K562 (cell line): ENCODE results near the gene PDE11A. TPM values are rescaled to one million over a fixed set of nuclear protein-coding genes. Genes with fewer than 3 reads are reported as not detected.

Experiments
- ATAC-seq: fragments of 200-7000 bp; cut with Tn5 transposase; 3 replicates; pipeline ENCODE4 v1.9.1; 2020; ENCODE audit warnings: moderate library complexity
- BruUV-seq: library from RNA; stranded (reverse); fragments of 400-500 nt; replicated peaks from 2 replicates; lab custom pipeline; 2021; lab: Mats Ljungman, UMichigan
- CTCF ChIA-PET: fragments of 300-600 bp; formaldehyde crosslinking; extraction: SDS; loops from one replicate; lab custom pipeline; 2021; ENCODE audit warnings: low intra/inter-chr PET ratio; lab: Yijun Ruan, JAX
- POLR2A ChIA-PET: fragments of 300-600, 350-650 bp; sonication (Branson Sonifier 250); formaldehyde crosslinking; extraction: SDS; loops from one replicate; lab custom pipeline; 2021; ENCODE audit warnings: antibody characterized with exemption, inconsistent platforms; lab: Yijun Ruan, JAX
- DNase-seq, 4 experiments: peaks; one replicate each; pipeline versions ENCODE4 v3.0.0 to v3.0.0-alpha.2; 2011 to 2018; ENCODE audit warnings: low spot score in 3 of 4, mixed read lengths in 3 of 4; ENCODE audit errors: extremely low read depth in 1 of 4
- FAIRE-seq: peaks from 2 replicates; lab custom pipeline; 2011; peaks lifted over from hg19 to GRCh38; lab: Jason Lieb, UNC
- H2AFZ ChIP-seq: 2 replicates; pipeline ENCODE4 v1.6.0; 2011; ENCODE audit warnings: low read depth, low read length, control low read depth, inconsistent platforms
- H3K27ac ChIP-seq: fragments of 200-600 bp; 3 replicates; pipeline ENCODE4 v1.8.0; 2011; ENCODE audit warnings: low read depth, mild to moderate bottlenecking, control low read depth, inconsistent platforms, low read length, moderate library complexity, mixed read lengths; ENCODE audit errors: extremely low read depth
- H3K27me3 ChIP-seq, 2 experiments: fragments of 300-600 bp in 1 of 2; 2 replicates in 1 of 2; 3 replicates in 1 of 2; pipeline versions ENCODE4 v1.6.0 to v1.8.0; 2011; ENCODE audit warnings: inconsistent platforms in 2 of 2, low read length in 2 of 2, mild to moderate bottlenecking in 1 of 2, mixed read lengths in 1 of 2, moderate library complexity in 1 of 2; ENCODE audit not compliant: control insufficient read depth in 2 of 2, insufficient read depth in 2 of 2
- H3K36me3 ChIP-seq: fragments of 300-600 bp; 3 replicates; pipeline ENCODE4 v1.8.0; 2011; ENCODE audit warnings: mild to moderate bottlenecking, low read length, inconsistent platforms; ENCODE audit not compliant: control insufficient read depth, insufficient read depth
- H3K4me1 ChIP-seq, 2 experiments: fragments of 200-600 bp in 1 of 2; replicated peaks in 1 of 2; 2 replicates in 1 of 2; 3 replicates in 1 of 2; pipeline versions ENCODE4 v1.5.1 to v1.8.0; 2011; ENCODE audit warnings: inconsistent platforms in 2 of 2, low read length in 2 of 2, mild to moderate bottlenecking in 1 of 2, mixed read lengths in 1 of 2, moderate library complexity in 1 of 2; ENCODE audit not compliant: control insufficient read depth in 2 of 2, insufficient read depth in 2 of 2
- H3K4me2 ChIP-seq: 2 replicates; pipeline ENCODE4 v1.6.1; 2011; ENCODE audit warnings: low read length, control low read depth, inconsistent platforms, mixed read lengths; ENCODE audit not compliant: insufficient read depth
- H3K4me3 ChIP-seq: fragments of 200-600 bp; sonication (generic), shearing (Covaris generic); 2 replicates; pipeline ENCODE4 v1.5.1; 2016; ENCODE audit warnings: control low read depth, inconsistent platforms
- H3K79me2 ChIP-seq: fragments of 200-600 bp; 3 replicates; pipeline ENCODE4 v1.8.0; 2011; ENCODE audit warnings: low read length, inconsistent platforms; ENCODE audit not compliant: control insufficient read depth, insufficient read depth
- H3K9ac ChIP-seq, 2 experiments: 2 replicates each; pipeline versions ENCODE4 v1.6.0 to v1.6.1; 2011; ENCODE audit warnings: low read depth in 2 of 2, low read length in 2 of 2, control low read depth in 1 of 2, inconsistent platforms in 1 of 2, mild to moderate bottlenecking in 1 of 2, mixed read lengths in 1 of 2; ENCODE audit not compliant: insufficient read depth in 1 of 2
- H3K9me1 ChIP-seq: one replicate; pipeline ENCODE4 v1.6.0; 2011; ENCODE audit warnings: inconsistent platforms, mild to moderate bottlenecking, low read length, moderate library complexity; ENCODE audit not compliant: control insufficient read depth, insufficient read depth
- H3K9me3 ChIP-seq: replicated peaks from 2 replicates; pipeline ENCODE4 v1.5.1; 2011; ENCODE audit warnings: low read depth, low read length, inconsistent platforms; ENCODE audit not compliant: control insufficient read depth, insufficient read depth
- H4K20me1 ChIP-seq: replicated peaks from 2 replicates; pipeline ENCODE4 v1.6.1; 2011; ENCODE audit warnings: low read length, inconsistent platforms, mixed read lengths; ENCODE audit not compliant: control insufficient read depth, insufficient read depth
- KLF13 ChIP-seq: fragments of 450-650 bp; IDR thresholded peaks from 2 replicates; pipeline ENCODE4 v1.6.1; 2016; ENCODE audit warnings: missing genetic modification characterization, low read depth, mild to moderate bottlenecking, missing compliant biosample characterization, moderate library complexity, borderline replicate concordance
- NUFIP1 ChIP-seq: fragments of 450-650 bp; IDR thresholded peaks from 2 replicates; pipeline ENCODE4 v1.6.1; 2018; ENCODE audit not compliant: partially characterized antibody
- RBM25 ChIP-seq: fragments of 200-400 bp; formaldehyde crosslinking; IDR thresholded peaks from 2 replicates; pipeline ENCODE4 v1.6.1; 2018; ENCODE audit warnings: low read length, low read depth, moderate library complexity; ENCODE audit not compliant: severe bottlenecking
- SFPQ ChIP-seq: fragments of 200-400 bp; formaldehyde crosslinking; IDR thresholded peaks from 2 replicates; pipeline ENCODE4 v1.6.1; 2017; ENCODE audit warnings: mild to moderate bottlenecking, low read depth, low read length, moderate library complexity
- ZNF146 ChIP-seq: IDR thresholded peaks from one replicate; pipeline ENCODE4 v1.6.1; 2018; ENCODE audit warnings: missing compliant biosample characterization; ENCODE audit not compliant: unreplicated experiment
- ZNF253 ChIP-seq: fragments of 250-450 bp; sonication (Bioruptor Pico); conservative IDR thresholded peaks from 2 replicates; pipeline ENCODE4 v1.6.1; 2021; ENCODE audit warnings: mild to moderate bottlenecking
- in situ Hi-C: fragments of 300-500 bp; cut with MboI; formaldehyde crosslinking; loops from 4 replicates; pipeline ENCODE4 v1.15.0; 2018; ENCODE audit warnings: inconsistent platforms, mixed read lengths
- intact Hi-C: fragments of 100-400 bp; cut with micrococcal nuclease; formaldehyde crosslinking; loops from 2 replicates; pipeline ENCODE4 v1.14.2; 2022
- polyA plus RNA-seq, 8 experiments: library from polyadenylated mRNA; depleted of rRNA in 4 of 8; stranded (reverse) in 5 of 8; unstranded in 3 of 8; fragments of >200 nt; fragmentation: Nextera tagmentation in 2 of 8; fragmentation: Illumina TruSeq in 1 of 8; extraction: Ambion mirVana in 2 of 8; extraction: Trizol in 1 of 8; gene quantifications; 2 replicates each; pipeline versions ENCODE4 v1.2.1 to v1.2.3, GENCODE V29; 2011 to 2014; ENCODE audit warnings: inconsistent platforms in 1 of 8, missing spikeins in 1 of 8
- total RNA-seq, 7 experiments: library from RNA; depleted of rRNA in 6 of 7; stranded (reverse); fragments of >200 nt in 6 of 7; fragmentation: Illumina TruSeq in 2 of 7; extraction: Trizol in 2 of 7; gene quantifications; 2 replicates each; pipeline versions ENCODE4 v1.2.1 to v1.2.3, GENCODE V29; 2011 to 2021; ENCODE audit warnings: low replicate concordance in 1 of 7

PDE11A gene
- total and polyA plus RNA-seq, 9 of the 15 experiments (the other 6 are each of a cell fraction or from before 2014, with no cell fraction given): 3.2 to 22.1 (median 5.7) TPM

- FAIRE-seq (no peak), ATAC-seq (no peak), DNase-seq (no peak)
- Histone ChIP-seq H3K79me2 (no peaks in the 10 kb centered on the region), H2AFZ (no peak overlapping the region), H3K9ac (no peak overlapping the region), H3K9me1 (no peaks in the 10 kb centered on the region), H3K9me3 (no peaks in the 10 kb centered on the region), H3K4me1 (no peaks in the 10 kb centered on the region), H3K27ac (no peak overlapping the region), H3K36me3 (no peaks in the 10 kb centered on the region), H3K4me2 (no peak overlapping the region), H3K27me3 (peaks cover 0 to 3% of the 10 kb centered on the region in 2 experiments; a peak in 1 of 5 replicates), H4K20me1 (no peaks in the 10 kb centered on the region), H3K4me3 (no peak overlapping the region)
- POLR2A ChIA-PET: interaction anchor here (0.5 to 0.6 kb wide), 2 partner anchors 70 to 271 kb away, joined by 3 read pairs; no protein-coding TSS in a partner anchor
- BruUV-seq: no TSS peak
- in situ Hi-C loops (no loop called here), intact Hi-C loops (no loop called here)
- TF ChIP-seq NUFIP1 (no peak), KLF13 (tag) (no peak)
- CTCF ChIA-PET: no interaction called here
Observed at GRCh38 chr2:178005756-178006155, 66.8 kb downstream of the PDE11A start.

- Histone ChIP-seq H3K27me3 (no peaks in the 10 kb centered on the region; a peak in 2 of 5 replicates), H4K20me1 (no peaks in the 10 kb centered on the region), H3K9me1 (no peaks in the 10 kb centered on the region), H3K27ac (no peak overlapping the region), H3K4me1 (no peaks in the 10 kb centered on the region), H3K9me3 (no peaks in the 10 kb centered on the region), H3K9ac (no peak overlapping the region), H3K4me3 (no peak overlapping the region), H3K79me2 (no peaks in the 10 kb centered on the region), H3K36me3 (no peaks in the 10 kb centered on the region), H3K4me2 (no peak overlapping the region), H2AFZ (no peak overlapping the region)
- BruUV-seq: no TSS peak
- ATAC-seq (no peak), DNase-seq (no peak), FAIRE-seq (no peak)
- in situ Hi-C loops: no loop called here
- ChIA-PET POLR2A (no interaction called here), CTCF (no interaction called here)
- TF ChIP-seq SFPQ (no peak), ZNF146 (peak; percentile 73), ZNF253 (CRISPR knock-in tag) (no peak), RBM25 (peak; percentile 31)
- intact Hi-C loops: no loop called here
Observed at GRCh38 chr2:178002038-178002437, 70.5 kb downstream of the PDE11A start.
